PC-3 (cell line): Measurements from ENCODE around the gene EEF1B2. TPM values are rescaled to one million over a fixed set of nuclear protein-coding genes. Genes with fewer than 3 reads are reported as not detected.
"Not testable (repeated sequence)": the region's sequence is repeated elsewhere in the genome, so short reads cannot be mapped to it uniquely, and the experiment has no call there.

Experiments
- ATAC-seq: fragments of 200-7000 bp; cut with Tn5 transposase; 2 replicates; pipeline ENCODE4 v1.9.1; 2020; ENCODE audit warnings: mild to moderate bottlenecking, moderate library complexity
- BruUV-seq: library from RNA; stranded (reverse); fragments of 400-500 nt; replicated peaks from 2 replicates; lab custom pipeline; 2021; lab: Mats Ljungman, UMichigan
- CTCF ChIA-PET: fragments of 300-600 bp; sonication (Branson Sonifier 250); formaldehyde crosslinking; loops from one replicate; lab custom pipeline; 2022; ENCODE audit warnings: antibody characterized with exemption; lab: Charles Lee
- POLR2A ChIA-PET: fragments of 300-600 bp; sonication (Branson Sonifier 250); formaldehyde crosslinking; loops from one replicate; lab custom pipeline; 2022; ENCODE audit warnings: antibody characterized with exemption; ENCODE audit not compliant: unreplicated experiment; lab: Charles Lee
- DNase-seq: peaks from one replicate; pipeline ENCODE4 v3.0.0-alpha.2; 2015
- H2AFZ ChIP-seq: fragments of 300-600 bp; sonication (generic); 2 replicates; pipeline ENCODE4 v1.6.0; 2016; ENCODE audit warnings: antibody characterized with exemption, low read length
- H3F3A ChIP-seq: fragments of 300-600 bp; sonication (generic); one replicate; pipeline ENCODE4 v1.6.0; 2017; ENCODE audit warnings: antibody characterized with exemption, low read length, control low read depth, mild to moderate bottlenecking; ENCODE audit not compliant: unreplicated experiment
- H3K27ac ChIP-seq: fragments of 300-600 bp; sonication (generic); 2 replicates; pipeline ENCODE4 v1.5.1; 2016; ENCODE audit warnings: mild to moderate bottlenecking, low read length
- H3K27me3 ChIP-seq: fragments of 300-600 bp; sonication (generic); 2 replicates; pipeline ENCODE4 v1.6.1; 2016; ENCODE audit warnings: low read length, mixed read lengths
- H3K36me3 ChIP-seq: fragments of 300-600 bp; sonication (generic); 2 replicates; pipeline ENCODE4 v1.6.1; 2016; ENCODE audit warnings: low read depth, mixed run types, low read length, mixed read lengths
- H3K4me1 ChIP-seq: fragments of 300-600 bp; sonication (generic); 2 replicates; pipeline ENCODE4 v1.5.1; 2016; ENCODE audit warnings: low read length; ENCODE audit not compliant: insufficient read depth
- H3K4me2 ChIP-seq: fragments of 300-600 bp; sonication (generic); 2 replicates; pipeline ENCODE4 v1.6.0; 2016; ENCODE audit warnings: low read length
- H3K4me3 ChIP-seq: fragments of 300-600 bp; sonication (generic); 2 replicates; pipeline ENCODE4 v1.5.1; 2016; ENCODE audit warnings: mild to moderate bottlenecking, low read length, mixed read lengths
- H3K79me2 ChIP-seq: fragments of 300-600 bp; sonication (generic); 2 replicates; pipeline ENCODE4 v1.6.1; 2017; ENCODE audit warnings: low read length, mixed read lengths
- H3K9ac ChIP-seq: fragments of 300-600 bp; sonication (generic); 2 replicates; pipeline ENCODE4 v1.6.0; 2016; ENCODE audit warnings: mild to moderate bottlenecking, low read length
- H3K9me2 ChIP-seq: fragments of 300-600 bp; sonication (generic); replicated peaks from 2 replicates; pipeline ENCODE4 v1.6.1; 2016; ENCODE audit warnings: mixed run types, low read length, mixed read lengths
- H3K9me3 ChIP-seq: fragments of 300-600 bp; sonication (generic); 2 replicates; pipeline ENCODE4 v1.6.1; 2016; ENCODE audit warnings: low read length, mixed read lengths
- H4K20me1 ChIP-seq: fragments of 300-600 bp; sonication (generic); 2 replicates; pipeline ENCODE4 v1.6.1; 2016; ENCODE audit warnings: low read length, mixed read lengths
- CTCF ChIP-seq: fragments of 300-600 bp; sonication (generic); conservative IDR thresholded peaks from 2 replicates; pipeline ENCODE4 v1.5.1; 2017; ENCODE audit warnings: antibody characterized with exemption, low read depth, mild to moderate bottlenecking, low read length
- EZH2 ChIP-seq: fragments of 300-600 bp; sonication (generic); IDR thresholded peaks from one replicate; pipeline ENCODE4 v1.6.1; 2017; ENCODE audit warnings: antibody characterized with exemption, mild to moderate bottlenecking, low read length; ENCODE audit not compliant: unreplicated experiment
- EZH2phosphoT487 ChIP-seq: fragments of 300-600 bp; sonication (generic); IDR thresholded peaks from 2 replicates; pipeline ENCODE4 v1.6.1; 2018; ENCODE audit warnings: mild to moderate bottlenecking, antibody characterized with exemption, low read length, borderline replicate concordance
- intact Hi-C: fragments of 100-400 bp; cut with micrococcal nuclease; formaldehyde crosslinking; loops from 2 replicates; pipeline ENCODE4 v1.9.0; 2023
- total RNA-seq: library from RNA; depleted of rRNA; stranded (reverse); fragments of >200 nt; gene quantifications from 2 replicates; pipeline ENCODE4 v1.2.3, GENCODE V29; 2014

The EEF1B2 gene
- total RNA-seq, 1 experiment from 2014 or later = 616 TPM

GRCh38 chr2:206112846-206113547, 46.7 kb upstream of the EEF1B2 start:
- Histone ChIP-seq H3K9ac (no peak overlapping the region), H3K4me2 (no peak overlapping the region), H3K79me2 (no peaks in the 10 kb centered on the region), H3K4me1 (peaks cover 11% of the 10 kb centered on the region), H3F3A (no peaks in the 10 kb centered on the region), H3K27me3 (no peaks in the 10 kb centered on the region), H3K4me3 (no peak overlapping the region), H2AFZ (no peak overlapping the region), H4K20me1 (no peaks in the 10 kb centered on the region), H3K27ac (no peak overlapping the region), H3K9me3 (no peaks in the 10 kb centered on the region), H3K9me2 (no peaks in the 10 kb centered on the region), H3K36me3 (0 out of 2 replicates have a peak, but pooled peaks cover 4% of the 10 kb centered on the region)
- intact Hi-C loops = no loop called here
- TF ChIP-seq EZH2phosphoT487 = no peak
- no peak for TF ChIP-seq CTCF
- TF ChIP-seq EZH2 = no peak
- POLR2A ChIA-PET = no interaction called here
- DNase-seq = no peak
- BruUV-seq = no TSS peak
- CTCF ChIA-PET = no interaction called here
- no peak for ATAC-seq

GRCh38 chr2:206115026-206115578, 44.6 kb upstream of the EEF1B2 start:
- intact Hi-C loops = no loop called here
- H3K9ac ChIP-seq = no peak overlapping the region
- no peak for TF ChIP-seq EZH2
- no peak for TF ChIP-seq EZH2phosphoT487
- no peak for TF ChIP-seq CTCF
- ChIA-PET POLR2A (no interaction called here), CTCF (no interaction called here)
- H3K36me3 ChIP-seq = peaks cover 8% of the 10 kb centered on the region; the same call in 1 of the 2 replicates
- no peaks in the 10 kb centered on the region for H3K79me2 ChIP-seq
- peak; percentile 32 for DNase-seq
- H2AFZ ChIP-seq = no peak overlapping the region
- peaks cover 11% of the 10 kb centered on the region for H3K4me1 ChIP-seq
- no peaks in the 10 kb centered on the region for H3F3A ChIP-seq
- no peak overlapping the region for H3K4me3 ChIP-seq
- no peak overlapping the region for H3K4me2 ChIP-seq
- H4K20me1 ChIP-seq = no peaks in the 10 kb centered on the region
- no peak overlapping the region for H3K27ac ChIP-seq
- no peak for ATAC-seq
- H3K9me3 ChIP-seq = no peaks in the 10 kb centered on the region
- H3K9me2 ChIP-seq = no peaks in the 10 kb centered on the region
- no peaks in the 10 kb centered on the region for H3K27me3 ChIP-seq
- no TSS peak for BruUV-seq

- Histone ChIP-seq H3K4me2 (no peak overlapping the region), H3K27me3 (no peaks in the 10 kb centered on the region), H4K20me1 (no peaks in the 10 kb centered on the region), H3K9me3 (no peaks in the 10 kb centered on the region), H3K36me3 (peaks cover 18% of the 10 kb centered on the region; the same call in 1 of the 2 replicates), H3K79me2 (no peaks in the 10 kb centered on the region), H2AFZ (no peak overlapping the region), H3K9me2 (no peaks in the 10 kb centered on the region), H3K27ac (no peak overlapping the region), H3K4me3 (no peak overlapping the region), H3K4me1 (peaks cover 11% of the 10 kb centered on the region), H3F3A (no peaks in the 10 kb centered on the region), H3K9ac (no peak overlapping the region)
- no TSS peak for BruUV-seq
- TF ChIP-seq EZH2phosphoT487 (no peak), EZH2 (no peak), CTCF (no peak)
- DNase-seq (no peak), ATAC-seq (no peak)
- intact Hi-C loops = no loop called here
- ChIA-PET CTCF (no interaction called here), POLR2A (no interaction called here)
Measured at GRCh38 chr2:206116278-206116677, 43.4 kb upstream of the EEF1B2 start.

- H3K27me3 ChIP-seq, H3K27ac ChIP-seq, ATAC-seq, DNase-seq, POLR2A ChIA-PET, BruUV-seq, H4K20me1 ChIP-seq, H3K4me1 ChIP-seq, H3F3A ChIP-seq, CTCF ChIA-PET, H3K79me2 ChIP-seq, H3K9ac ChIP-seq, H3K4me3 ChIP-seq, H2AFZ ChIP-seq, H3K9me2 ChIP-seq, H3K9me3 ChIP-seq, H3K4me2 ChIP-seq: not testable (repeated sequence)
- peaks cover 44% of the 10 kb centered on the region for H3K36me3 ChIP-seq
- intact Hi-C loops = loop anchor here (10.0 kb wide), 1 partner anchor 98 kb away; no protein-coding TSS in a partner anchor
Measured at GRCh38 chr2:206122569-206122968, 37.1 kb upstream of the EEF1B2 start.
